AG09319 (cell line): ENCODE data around the gene UBTF.

Source experiments
- DNase-seq: peaks from one replicate; pipeline ENCODE4 v3.0.0-alpha.2; 2010; ENCODE audit warnings: low read depth; ENCODE audit errors: extremely low read depth
- CTCF ChIP-seq: IDR thresholded peaks from 2 replicates; pipeline ENCODE4 v1.5.1; 2011; ENCODE audit warnings: low read depth, mild to moderate bottlenecking, inconsistent platforms, low read length, moderate library complexity

Gene UBTF

GRCh38 chr17:44191369-44191768 lies 28.1 kb downstream of the UBTF start:
- no peak for TF ChIP-seq CTCF

GRCh38 chr17:44190481-44190880 lies 29.0 kb downstream of the UBTF start:
- no peak for TF ChIP-seq CTCF
- DNase-seq = no peak

More at GRCh38 chr17:44191369-44191768, 28.1 kb downstream of the UBTF start:
- no peak for DNase-seq

GRCh38 chr17:44188576-44189403 lies 30.7 kb downstream of the UBTF start:
- TF ChIP-seq CTCF = no peak
- no peak for DNase-seq

- no peak for TF ChIP-seq CTCF
- no peak for DNase-seq
Measured at GRCh38 chr17:44187131-44187899, 32.2 kb downstream of the UBTF start.

- TF ChIP-seq CTCF = no peak
- peak; percentile 99 for DNase-seq
Measured at GRCh38 chr17:44186307-44187130, 33.0 kb downstream of the UBTF start, which contains the start of gene TMUB2. TMUB2 (plus strand) TSS chr17:44186972; CDS start chr17:44187709, 737 bp downstream.

- no peak for DNase-seq
- no peak for TF ChIP-seq CTCF
Measured at GRCh38 chr17:44184212-44184810, 35.2 kb downstream of the UBTF start.
